Mammary epithelial cell (primary cell): ENCODE measurements around the gene NDST1.

Source experiments
- CTCF ChIP-seq, 2 donors: IDR thresholded peaks in 1 of 2; conservative IDR thresholded peaks in 1 of 2; 2 replicates each; pipeline ENCODE4 v1.5.1; 2011 to 2012; ENCODE audit warnings: inconsistent platforms in 2 of 2, low read length in 2 of 2, mild to moderate bottlenecking in 2 of 2, control low read depth in 1 of 2, low read depth in 1 of 2; ENCODE audit not compliant: insufficient read depth in 1 of 2; ENCODE audit errors: extremely low read depth in 1 of 2
- EZH2 ChIP-seq: IDR thresholded peaks from 2 replicates; pipeline ENCODE4 v1.6.1; 2012; ENCODE audit warnings: low read length, inconsistent platforms, borderline replicate concordance

- TF ChIP-seq CTCF (conservative IDR thresholded peaks at IDR 0.05 in 1 of 2, IDR thresholded peaks at IDR 0.05 in 1 of 2; ENCODE audit: extremely low read depth in 1 of 2, insufficient read depth in 1 of 2, low read depth in 1 of 2, low read length in 2 of 2) (no peak), EZH2 (no peak)
Measured at GRCh38 chr5:150500905-150501304, 7.0 kb upstream of the NDST1 start.
